ENCODE measurements around the gene ADAM19. TPM values are rescaled to one million over a fixed set of nuclear protein-coding genes. Genes with fewer than 3 reads are reported as not detected.

ADAM19 gene
- total and polyA plus RNA-seq, 4 donors = 3.1 to 17.6 (median 12.9) TPM

GRCh38 chr5:157476702-157477408 is 98.7 kb downstream of the ADAM19 start:
- Histone ChIP-seq H3K36me3 (ENCODE audit: control insufficient read depth in 4 of 4, insufficient read depth in 4 of 4, low read length in 4 of 4) (peaks cover 0 to 8% (median under 1%) of the 10 kb centered on the region in 4 donors), H3K27me3 (ENCODE audit: control insufficient read depth in 3 of 3, insufficient read depth in 3 of 3, low read length in 2 of 3) (no peaks in the 10 kb centered on the region), H3K9me3 (ENCODE audit: control insufficient read depth in 4 of 4, insufficient read depth in 3 of 4, low read length in 3 of 4) (no peaks in the 10 kb centered on the region), H3K27ac (ENCODE audit: low read depth in 1 of 2, low read length in 1 of 2) (no peak overlapping the region), H3K9ac (ENCODE audit: insufficient read depth in 1 of 2, low read length in 2 of 2) (no peak overlapping the region), H3K4me1 (ENCODE audit: control insufficient read depth in 5 of 5, insufficient read depth in 5 of 5, low read length in 5 of 5) (peaks cover 0 to 11% (median 0%) of the 10 kb centered on the region in 5 donors), H3K4me3 (no peak overlapping the region)
- DNase-seq (peak in 2 of 3 donors; percentile 69 to 71), ATAC-seq (ENCODE audit: insufficient read depth, low FRiP score) (peak; percentile 63)
- TF ChIP-seq, protein P1, sequence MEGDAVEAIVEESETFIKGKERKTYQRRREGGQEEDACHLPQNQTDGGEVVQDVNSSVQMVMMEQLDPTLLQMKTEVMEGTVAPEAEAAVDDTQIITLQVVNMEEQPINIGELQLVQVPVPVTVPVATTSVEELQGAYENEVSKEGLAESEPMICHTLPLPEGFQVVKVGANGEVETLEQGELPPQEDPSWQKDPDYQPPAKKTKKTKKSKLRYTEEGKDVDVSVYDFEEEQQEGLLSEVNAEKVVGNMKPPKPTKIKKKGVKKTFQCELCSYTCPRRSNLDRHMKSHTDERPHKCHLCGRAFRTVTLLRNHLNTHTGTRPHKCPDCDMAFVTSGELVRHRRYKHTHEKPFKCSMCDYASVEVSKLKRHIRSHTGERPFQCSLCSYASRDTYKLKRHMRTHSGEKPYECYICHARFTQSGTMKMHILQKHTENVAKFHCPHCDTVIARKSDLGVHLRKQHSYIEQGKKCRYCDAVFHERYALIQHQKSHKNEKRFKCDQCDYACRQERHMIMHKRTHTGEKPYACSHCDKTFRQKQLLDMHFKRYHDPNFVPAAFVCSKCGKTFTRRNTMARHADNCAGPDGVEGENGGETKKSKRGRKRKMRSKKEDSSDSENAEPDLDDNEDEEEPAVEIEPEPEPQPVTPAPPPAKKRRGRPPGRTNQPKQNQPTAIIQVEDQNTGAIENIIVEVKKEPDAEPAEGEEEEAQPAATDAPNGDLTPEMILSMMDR (IDR thresholded peaks at IDR 0.05; ENCODE audit: control extremely low read depth, extremely low read depth) = peak; percentile 50
- WGBS, 2 donors = 68 to 74% methylated on average over 7 of the region's 7 CpGs

DNA sequence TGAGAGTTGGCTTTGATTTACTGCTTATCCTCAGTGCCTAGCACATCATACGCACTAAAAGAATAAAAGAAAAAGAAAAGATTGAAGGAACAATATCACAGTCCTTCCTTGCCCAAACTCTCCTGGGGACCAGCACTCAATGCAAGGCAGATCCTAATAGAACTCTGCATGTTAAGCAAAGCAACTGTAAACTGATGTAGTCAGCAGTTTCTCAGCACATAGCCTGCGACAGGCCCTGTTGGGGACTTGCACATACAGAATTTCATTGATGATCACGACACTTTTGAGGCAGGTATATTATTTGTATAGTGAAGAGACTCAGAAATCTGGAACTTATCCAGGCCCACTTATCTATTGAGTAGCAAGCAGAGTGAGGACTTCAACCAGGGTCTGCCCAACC is 100.1 kb downstream of the ADAM19 start:
- DNase-seq = no peak
- Histone ChIP-seq H3K4me3 (no peak overlapping the region), H3K4me1 (ENCODE audit: control insufficient read depth in 5 of 5, insufficient read depth in 5 of 5, low read length in 5 of 5) (peaks cover 0 to 11% (median 0%) of the 10 kb centered on the region in 5 donors), H3K9ac (ENCODE audit: insufficient read depth in 1 of 2, low read length in 2 of 2) (peak overlapping the region in 1 of 2 donors; percentile 18), H3K36me3 (ENCODE audit: control insufficient read depth in 4 of 4, insufficient read depth in 4 of 4, low read length in 4 of 4) (peaks cover 0 to 3% (median 0%) of the 10 kb centered on the region in 4 donors), H3K27me3 (ENCODE audit: control insufficient read depth in 3 of 3, insufficient read depth in 3 of 3, low read length in 2 of 3) (no peaks in the 10 kb centered on the region), H3K27ac (ENCODE audit: low read depth in 1 of 2, low read length in 1 of 2) (no peak overlapping the region), H3K9me3 (ENCODE audit: control insufficient read depth in 4 of 4, insufficient read depth in 3 of 4, low read length in 3 of 4) (no peaks in the 10 kb centered on the region)
- TF ChIP-seq, protein P1 (IDR thresholded peaks at IDR 0.05; ENCODE audit: control extremely low read depth, extremely low read depth) = no peak
- WGBS, 2 donors = 94% methylated on average over 3 of the region's 3 CpGs
- no peak for ATAC-seq (ENCODE audit: insufficient read depth, low FRiP score)

- DNase-seq (no peak), ATAC-seq (ENCODE audit: insufficient read depth, low FRiP score) (no peak)
- WGBS, 2 donors = 56 to 65% methylated on average over 7 of the region's 7 CpGs
- peaks cover 0 to 10% (median 0%) of the 10 kb centered on the region in 5 donors for H3K4me1 ChIP-seq (ENCODE audit: control insufficient read depth in 5 of 5, insufficient read depth in 5 of 5, low read length in 5 of 5)
- H3K4me3 ChIP-seq = no peak overlapping the region
- peaks cover 0 to 2% (median 0%) of the 10 kb centered on the region in 4 donors for H3K36me3 ChIP-seq (ENCODE audit: control insufficient read depth in 4 of 4, insufficient read depth in 4 of 4, low read length in 4 of 4)
- TF ChIP-seq, protein P1 (IDR thresholded peaks at IDR 0.05; ENCODE audit: control extremely low read depth, extremely low read depth) = no peak
- H3K9ac ChIP-seq (ENCODE audit: insufficient read depth in 1 of 2, low read length in 2 of 2) = no peak overlapping the region
- no peak overlapping the region for H3K27ac ChIP-seq (ENCODE audit: low read depth in 1 of 2, low read length in 1 of 2)
- no peaks in the 10 kb centered on the region for H3K9me3 ChIP-seq (ENCODE audit: control insufficient read depth in 4 of 4, insufficient read depth in 3 of 4, low read length in 3 of 4)
- H3K27me3 ChIP-seq (ENCODE audit: control insufficient read depth in 3 of 3, insufficient read depth in 3 of 3, low read length in 2 of 3) = no peaks in the 10 kb centered on the region
Observed at GRCh38 chr5:157473383-157474320, 101.9 kb downstream of the ADAM19 start.
